H9 (cell line): ENCODE results near the gene IZUMO1. TPM values are rescaled to one million over a fixed set of nuclear protein-coding genes. Genes with fewer than 3 reads are reported as not detected.

Experiments used
- DNase-seq: peaks from one replicate; pipeline ENCODE4 v3.0.0-alpha.2; 2017
- H2AFZ ChIP-seq: one replicate; pipeline ENCODE4 v1.6.1; 2013; ENCODE audit warnings: mild to moderate bottlenecking, low read length, control low read depth, moderate library complexity
- H2AK5ac ChIP-seq: 2 replicates; pipeline ENCODE4 v1.6.1; 2013; ENCODE audit warnings: low read length, control low read depth, mixed read lengths; ENCODE audit not compliant: insufficient read length
- H2BK120ac ChIP-seq: one replicate; pipeline ENCODE4 v1.6.1; 2013; ENCODE audit warnings: low read depth, mild to moderate bottlenecking, low read length, control low read depth, inconsistent platforms; ENCODE audit not compliant: poor library complexity, severe bottlenecking
- H2BK12ac ChIP-seq: 2 replicates; pipeline ENCODE4 v1.6.1; 2013; ENCODE audit warnings: low read length, control low read depth, mixed read lengths, low read depth; ENCODE audit not compliant: insufficient read length
- H2BK15ac ChIP-seq: 2 replicates; pipeline ENCODE4 v1.6.1; 2013; ENCODE audit warnings: low read depth, low read length, control low read depth
- H2BK20ac ChIP-seq: one replicate; pipeline ENCODE4 v1.6.1; 2013; ENCODE audit warnings: low read depth, mild to moderate bottlenecking, low read length, control low read depth, inconsistent platforms; ENCODE audit not compliant: poor library complexity, severe bottlenecking
- H2BK5ac ChIP-seq: 2 replicates; pipeline ENCODE4 v1.6.1; 2013; ENCODE audit warnings: low read length, control low read depth, mixed read lengths; ENCODE audit not compliant: insufficient read length
- H3K14ac ChIP-seq: 2 replicates; pipeline ENCODE4 v1.6.1; 2013; ENCODE audit warnings: low read length, control low read depth; ENCODE audit not compliant: insufficient read depth
- H3K18ac ChIP-seq: 2 replicates; pipeline ENCODE4 v1.6.1; 2013; ENCODE audit warnings: low read depth, mild to moderate bottlenecking, mixed read lengths, low read length, control low read depth; ENCODE audit not compliant: insufficient read length
- H3K23ac ChIP-seq: 2 replicates; pipeline ENCODE4 v1.6.1; 2013; ENCODE audit warnings: low read length, control low read depth, mixed read lengths, low read depth; ENCODE audit not compliant: insufficient read length
- H3K23me2 ChIP-seq: 2 replicates; pipeline ENCODE4 v1.6.1; 2013; ENCODE audit warnings: low read depth, mild to moderate bottlenecking, mixed read lengths, low read length, control low read depth; ENCODE audit not compliant: insufficient read length, poor library complexity, severe bottlenecking
- H3K27ac ChIP-seq: 2 replicates; pipeline ENCODE4 v1.5.1; 2013; ENCODE audit warnings: low read length, control low read depth, mixed read lengths, low read depth; ENCODE audit not compliant: insufficient read length
- H3K27me3 ChIP-seq: 2 replicates; pipeline ENCODE4 v1.6.1; 2013; ENCODE audit warnings: low read length, control low read depth, inconsistent platforms; ENCODE audit not compliant: insufficient read depth
- H3K4ac ChIP-seq: 2 replicates; pipeline ENCODE4 v1.6.1; 2013; ENCODE audit warnings: low read depth, mild to moderate bottlenecking, control low read depth, inconsistent platforms, low read length, moderate library complexity
- H3K4me1 ChIP-seq: 2 replicates; pipeline ENCODE4 v1.6.1; 2013; ENCODE audit warnings: low read length, control low read depth, inconsistent platforms; ENCODE audit not compliant: insufficient read depth
- H3K4me2 ChIP-seq: 2 replicates; pipeline ENCODE4 v1.6.1; 2013; ENCODE audit warnings: low read length, control low read depth, mixed read lengths; ENCODE audit not compliant: insufficient read length, insufficient read depth
- H3K56ac ChIP-seq: 2 replicates; pipeline ENCODE4 v1.6.1; 2013; ENCODE audit warnings: low read depth, mild to moderate bottlenecking, mixed read lengths, low read length, control low read depth; ENCODE audit not compliant: insufficient read length
- H3K79me1 ChIP-seq: 2 replicates; pipeline ENCODE4 v1.6.1; 2013; ENCODE audit warnings: low read depth, mild to moderate bottlenecking, moderate library complexity, low read length, control low read depth, inconsistent platforms; ENCODE audit not compliant: insufficient read depth, poor library complexity, severe bottlenecking
- H3K79me2 ChIP-seq: 2 replicates; pipeline ENCODE4 v1.6.1; 2013; ENCODE audit warnings: low read length, control low read depth, inconsistent platforms; ENCODE audit not compliant: insufficient read depth
- H3K9ac ChIP-seq: 2 replicates; pipeline ENCODE4 v1.6.1; 2013; ENCODE audit warnings: low read length, control low read depth, mixed read lengths; ENCODE audit not compliant: insufficient read length; ENCODE audit errors: extremely low read depth
- H3K9me3 ChIP-seq: one replicate; pipeline ENCODE4 v1.6.1; 2013; ENCODE audit warnings: low read depth, low read length, inconsistent platforms; ENCODE audit not compliant: control insufficient read depth
- H3T11ph ChIP-seq: one replicate; pipeline ENCODE4 v1.6.1; 2013; ENCODE audit warnings: mild to moderate bottlenecking, low read length, control low read depth, inconsistent platforms
- H4K20me1 ChIP-seq: one replicate; pipeline ENCODE4 v1.6.1; 2013; ENCODE audit not compliant: control insufficient read depth, insufficient read length, insufficient read depth
- H4K5ac ChIP-seq: 2 replicates; pipeline ENCODE4 v1.6.1; 2013; ENCODE audit warnings: low read depth, mild to moderate bottlenecking, mixed read lengths, low read length, control low read depth; ENCODE audit not compliant: insufficient read length
- H4K8ac ChIP-seq: replicated peaks from 2 replicates; pipeline ENCODE4 v1.6.1; 2013; ENCODE audit warnings: low read length, control low read depth, mixed read lengths, low read depth; ENCODE audit not compliant: insufficient read length
- H4K91ac ChIP-seq: 2 replicates; pipeline ENCODE4 v1.6.1; 2013; ENCODE audit warnings: low read depth, mild to moderate bottlenecking, moderate library complexity, mixed read lengths, low read length, control low read depth; ENCODE audit not compliant: insufficient read length
- H3K27ac Mint-ChIP-seq, 3 experiments: 2 replicates in 2 of 3; 3 replicates in 1 of 3; pipeline ENCODE4 v1.8.0; 2020 to 2021; ENCODE audit warnings: mixed read lengths in 3 of 3, mild to moderate bottlenecking in 1 of 3, moderate library complexity in 1 of 3
- H3K27me3 Mint-ChIP-seq: 2 replicates; pipeline ENCODE4 v1.8.0; 2021; ENCODE audit warnings: low read depth, mild to moderate bottlenecking, moderate library complexity, mixed read lengths
- H3K36me3 Mint-ChIP-seq, 3 experiments: 2 replicates in 2 of 3; 3 replicates in 1 of 3; pipeline ENCODE4 v1.8.0; 2020 to 2021; ENCODE audit warnings: low read depth in 3 of 3, mixed read lengths in 3 of 3; ENCODE audit not compliant: insufficient read depth in 1 of 3
- H3K4me1 Mint-ChIP-seq, 2 experiments: 2 replicates each; pipeline ENCODE4 v1.8.0; 2020; ENCODE audit warnings: mixed read lengths in 2 of 2
- H3K4me3 Mint-ChIP-seq, 2 experiments: 2 replicates in 1 of 2; 3 replicates in 1 of 2; pipeline ENCODE4 v1.8.0; 2020 to 2021; ENCODE audit warnings: mild to moderate bottlenecking in 2 of 2, mixed read lengths in 2 of 2, moderate library complexity in 1 of 2
- H3K9me3 Mint-ChIP-seq, 2 experiments: 2 replicates in 1 of 2; 3 replicates in 1 of 2; pipeline ENCODE4 v1.8.0; 2020; ENCODE audit warnings: mild to moderate bottlenecking in 2 of 2, mixed read lengths in 2 of 2, moderate library complexity in 1 of 2
- WGBS: extraction: QIAGEN DNeasy Blood & Tissue Kit; methylation state at CpG from one replicate; pipeline ENCODE4 v1.1.7; 2013; ENCODE audit warnings: missing lambda C conversion rate, low lambda C conversion rate, mixed read lengths; ENCODE audit not compliant: insufficient read length; ENCODE audit errors: extremely low coverage; 5-methylcytosine and 5-hydroxymethylcytosine counted together
- total RNA-seq: library from RNA; stranded (reverse); gene quantifications from 2 replicates; pipeline ENCODE4 v1.2.1, GENCODE V29; 2021
- TF ChIP-seq, protein P1 (sequence below): fragments of 200-600 bp; sonication (generic); conservative IDR thresholded peaks from 3 replicates; pipeline ENCODE4 v1.8.0; 2021; ENCODE audit warnings: antibody characterized with exemption, mild to moderate bottlenecking

The IZUMO1 gene
- total RNA-seq, 1 experiment from 2014 or later = 3.7 TPM

- Mint-ChIP-seq H3K4me1 (peaks cover 23 to 51% of the 10 kb centered on the region in 2 experiments), H3K9me3 (no peaks in the 10 kb centered on the region), H3K27ac (no peak overlapping the region), H3K36me3 (peaks cover 2 to 4% (median 3%) of the 10 kb centered on the region in 3 experiments; a peak in 3 of 7 replicates), H3K4me3 (peak overlapping the region; percentile 36 to 76), H3K27me3 (peaks cover 21% of the 10 kb centered on the region)
- Histone ChIP-seq H2BK120ac (no peak overlapping the region), H3K14ac (no peak overlapping the region), H2AK5ac (no peak overlapping the region), H4K8ac (no peak overlapping the region), H3K9ac (no peak overlapping the region), H2AFZ (no peak overlapping the region), H3K4me1 (no peaks in the 10 kb centered on the region; the same call in 1 of the 2 replicates), H3K23ac (no peak overlapping the region), H4K20me1 (no peaks in the 10 kb centered on the region), H3K4ac (no peak overlapping the region), H4K5ac (no peak overlapping the region), H2BK5ac (no peak overlapping the region), H3K18ac (no peak overlapping the region), H2BK12ac (no peak overlapping the region), H3K9me3 (no peaks in the 10 kb centered on the region), H3T11ph (no peak overlapping the region), H3K27ac (no peak overlapping the region), H3K23me2 (peaks cover 9% of the 10 kb centered on the region), H3K56ac (no peak overlapping the region), H2BK15ac (no peak overlapping the region), H3K27me3 (no peaks in the 10 kb centered on the region; the same call in 1 of the 2 replicates), H3K4me2 (peak overlapping the region; percentile 54), H3K79me1 (no peaks in the 10 kb centered on the region), H4K91ac (no peak overlapping the region), H3K79me2 (no peaks in the 10 kb centered on the region), H2BK20ac (no peak overlapping the region)
- DNase-seq = no peak
- no CpG with 5 or more reads among the region's 51 CpGs for WGBS
- TF ChIP-seq, protein P1, sequence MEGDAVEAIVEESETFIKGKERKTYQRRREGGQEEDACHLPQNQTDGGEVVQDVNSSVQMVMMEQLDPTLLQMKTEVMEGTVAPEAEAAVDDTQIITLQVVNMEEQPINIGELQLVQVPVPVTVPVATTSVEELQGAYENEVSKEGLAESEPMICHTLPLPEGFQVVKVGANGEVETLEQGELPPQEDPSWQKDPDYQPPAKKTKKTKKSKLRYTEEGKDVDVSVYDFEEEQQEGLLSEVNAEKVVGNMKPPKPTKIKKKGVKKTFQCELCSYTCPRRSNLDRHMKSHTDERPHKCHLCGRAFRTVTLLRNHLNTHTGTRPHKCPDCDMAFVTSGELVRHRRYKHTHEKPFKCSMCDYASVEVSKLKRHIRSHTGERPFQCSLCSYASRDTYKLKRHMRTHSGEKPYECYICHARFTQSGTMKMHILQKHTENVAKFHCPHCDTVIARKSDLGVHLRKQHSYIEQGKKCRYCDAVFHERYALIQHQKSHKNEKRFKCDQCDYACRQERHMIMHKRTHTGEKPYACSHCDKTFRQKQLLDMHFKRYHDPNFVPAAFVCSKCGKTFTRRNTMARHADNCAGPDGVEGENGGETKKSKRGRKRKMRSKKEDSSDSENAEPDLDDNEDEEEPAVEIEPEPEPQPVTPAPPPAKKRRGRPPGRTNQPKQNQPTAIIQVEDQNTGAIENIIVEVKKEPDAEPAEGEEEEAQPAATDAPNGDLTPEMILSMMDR = no peak
Observed at GRCh38 chr19:48739404-48740163, 7.1 kb downstream of the IZUMO1 start.
